GM12875 (cell line): ENCODE measurements around the gene PPL.

Experiments
- H3K4me3 ChIP-seq: one replicate; pipeline ENCODE4 v1.5.1; 2011; ENCODE audit warnings: low read depth, low read length, control low read depth
- TF ChIP-seq, protein P1 (sequence below): IDR thresholded peaks from 2 replicates; pipeline ENCODE4 v1.5.1; 2011; ENCODE audit warnings: low read depth, mild to moderate bottlenecking, control low read depth, inconsistent platforms, low read length, moderate library complexity, borderline replicate concordance; ENCODE audit not compliant: insufficient read depth

PPL gene

DNA sequence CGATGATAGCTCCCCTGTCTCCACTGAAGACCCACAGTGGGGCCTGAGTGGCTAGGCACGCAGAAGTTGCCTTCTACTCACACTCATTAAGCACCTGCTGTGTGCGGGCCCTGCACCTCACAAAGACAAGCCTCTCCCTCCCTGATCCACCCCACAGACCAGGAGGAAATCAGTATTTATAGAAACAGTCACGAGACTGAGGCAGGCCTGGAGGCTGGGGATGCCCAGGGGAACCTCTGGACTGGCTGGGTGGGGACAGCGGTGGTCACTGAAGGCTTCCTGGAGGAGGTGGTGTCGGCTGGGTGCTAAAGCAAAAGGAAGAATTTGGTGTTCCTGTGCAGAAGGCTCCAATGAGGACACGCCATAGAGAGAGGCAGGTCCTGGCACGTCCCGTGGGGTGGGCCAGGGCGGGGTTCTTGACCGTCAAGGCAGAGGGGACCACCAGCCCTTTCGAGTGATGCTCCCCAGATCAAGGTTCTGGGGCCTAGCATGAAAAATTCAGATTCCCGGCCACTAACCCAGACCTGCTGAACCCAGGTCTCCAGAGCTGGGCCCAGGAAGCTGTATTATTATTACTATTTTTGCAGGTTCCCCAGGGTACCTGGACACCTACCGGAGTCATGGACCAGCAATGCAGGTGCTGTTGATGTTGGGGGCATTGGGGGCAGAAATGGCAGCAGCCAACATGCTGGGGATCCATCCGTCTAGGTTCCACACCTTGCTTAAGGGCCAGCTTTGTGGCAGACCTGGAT, 23.0 kb downstream of the PPL start:
- TF ChIP-seq, protein P1, sequence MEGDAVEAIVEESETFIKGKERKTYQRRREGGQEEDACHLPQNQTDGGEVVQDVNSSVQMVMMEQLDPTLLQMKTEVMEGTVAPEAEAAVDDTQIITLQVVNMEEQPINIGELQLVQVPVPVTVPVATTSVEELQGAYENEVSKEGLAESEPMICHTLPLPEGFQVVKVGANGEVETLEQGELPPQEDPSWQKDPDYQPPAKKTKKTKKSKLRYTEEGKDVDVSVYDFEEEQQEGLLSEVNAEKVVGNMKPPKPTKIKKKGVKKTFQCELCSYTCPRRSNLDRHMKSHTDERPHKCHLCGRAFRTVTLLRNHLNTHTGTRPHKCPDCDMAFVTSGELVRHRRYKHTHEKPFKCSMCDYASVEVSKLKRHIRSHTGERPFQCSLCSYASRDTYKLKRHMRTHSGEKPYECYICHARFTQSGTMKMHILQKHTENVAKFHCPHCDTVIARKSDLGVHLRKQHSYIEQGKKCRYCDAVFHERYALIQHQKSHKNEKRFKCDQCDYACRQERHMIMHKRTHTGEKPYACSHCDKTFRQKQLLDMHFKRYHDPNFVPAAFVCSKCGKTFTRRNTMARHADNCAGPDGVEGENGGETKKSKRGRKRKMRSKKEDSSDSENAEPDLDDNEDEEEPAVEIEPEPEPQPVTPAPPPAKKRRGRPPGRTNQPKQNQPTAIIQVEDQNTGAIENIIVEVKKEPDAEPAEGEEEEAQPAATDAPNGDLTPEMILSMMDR: no peak
- H3K4me3 ChIP-seq: no peak overlapping the region

DNA sequence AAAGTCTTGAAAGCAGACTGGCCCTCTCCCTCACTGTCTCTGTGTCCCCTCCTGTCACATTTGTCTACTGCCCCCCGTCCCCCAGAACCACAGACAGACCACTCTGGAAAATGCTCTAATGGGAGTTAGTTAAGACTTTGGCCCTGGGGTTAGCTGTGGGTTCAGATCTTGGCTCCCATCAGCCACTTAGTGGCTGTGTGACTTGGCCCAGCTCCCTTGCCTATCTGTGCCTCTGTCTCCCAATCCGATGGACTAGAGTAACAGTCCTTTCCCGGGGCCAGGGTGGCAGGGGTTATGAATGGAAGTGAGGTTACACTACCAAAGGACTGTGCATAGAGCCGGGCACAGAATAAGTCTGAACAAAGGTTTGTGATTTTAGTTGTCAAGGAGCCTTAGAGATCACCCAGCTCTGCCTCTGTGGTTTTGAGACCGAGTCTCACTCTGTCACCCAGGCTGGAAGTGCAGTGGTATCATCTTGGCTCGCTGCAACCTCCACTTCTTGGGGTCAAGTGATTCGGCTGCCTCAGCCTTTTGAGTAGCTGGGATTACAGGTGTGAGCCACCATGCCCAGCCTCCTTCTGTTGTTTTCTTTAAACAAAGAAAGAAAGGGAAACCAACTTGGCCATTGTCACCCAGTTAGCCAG, 23.7 kb downstream of the PPL start:
- H3K4me3 ChIP-seq: no peak overlapping the region
- TF ChIP-seq, protein P1: no peak

DNA sequence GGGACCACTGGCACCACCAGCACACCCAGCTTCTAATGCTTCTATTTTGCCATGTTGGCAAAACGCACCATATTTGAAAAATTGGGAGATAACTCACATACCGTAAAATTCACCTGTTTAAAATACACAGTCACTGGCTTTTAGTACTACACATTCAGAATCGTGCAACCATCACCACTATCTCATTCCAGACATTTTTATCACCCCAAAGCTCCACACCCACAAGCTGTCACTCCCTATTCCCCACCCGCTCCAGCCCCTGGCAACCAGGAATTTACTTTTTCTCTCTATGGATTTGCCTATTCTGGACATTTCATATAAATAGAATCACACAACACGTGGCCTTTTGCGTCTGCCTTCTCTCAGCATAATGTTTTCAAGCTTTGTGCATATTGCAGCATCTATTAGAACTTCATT, 25.0 kb downstream of the PPL start:
- H3K4me3 ChIP-seq: no peak overlapping the region
- TF ChIP-seq, protein P1: no peak

DNA sequence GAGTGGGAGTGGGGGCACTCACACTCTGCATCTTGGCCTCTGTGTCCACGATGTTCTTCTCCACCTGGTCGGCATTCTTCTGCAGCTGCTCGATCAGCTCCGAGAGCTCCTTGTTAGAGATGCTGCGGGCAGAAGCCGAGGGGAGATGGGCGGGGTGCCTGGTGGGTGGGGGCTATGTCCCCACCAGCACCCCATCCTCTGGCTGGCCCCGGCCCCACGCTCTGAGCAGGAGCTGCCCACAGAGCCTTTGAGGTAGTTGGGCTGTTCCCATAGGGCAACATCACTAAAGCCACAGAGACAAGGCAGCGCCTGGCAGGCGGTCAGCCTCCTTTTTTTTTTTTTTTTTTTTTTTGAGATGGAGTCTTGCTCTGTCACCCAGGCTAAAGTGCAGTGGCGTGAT, 26.1 kb downstream of the PPL start:
- H3K4me3 ChIP-seq: no peak overlapping the region

DNA sequence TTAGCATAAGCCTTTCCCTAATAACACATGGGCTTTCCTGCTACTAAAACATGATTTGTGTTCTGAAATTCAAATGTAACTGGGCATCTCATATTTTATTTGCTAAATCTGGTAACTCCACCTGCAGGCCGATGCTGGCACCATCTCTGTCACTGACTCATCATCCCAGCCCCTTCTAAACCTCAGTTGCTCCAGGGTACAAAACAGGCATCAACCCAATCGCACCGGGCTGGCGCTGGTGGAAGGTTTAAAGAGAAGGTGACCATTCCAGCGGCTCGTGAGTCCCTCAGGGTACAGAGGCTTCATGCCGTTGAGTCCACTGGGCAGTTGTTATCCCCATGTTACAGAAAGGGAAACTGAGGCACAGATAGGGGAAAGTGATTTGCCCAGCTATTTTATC, 27.1 kb downstream of the PPL start:
- TF ChIP-seq, protein P1: no peak
- no peak overlapping the region for H3K4me3 ChIP-seq

More for the DNA sequence above, 26.1 kb downstream of the PPL start:
- TF ChIP-seq, protein P1: no peak

DNA sequence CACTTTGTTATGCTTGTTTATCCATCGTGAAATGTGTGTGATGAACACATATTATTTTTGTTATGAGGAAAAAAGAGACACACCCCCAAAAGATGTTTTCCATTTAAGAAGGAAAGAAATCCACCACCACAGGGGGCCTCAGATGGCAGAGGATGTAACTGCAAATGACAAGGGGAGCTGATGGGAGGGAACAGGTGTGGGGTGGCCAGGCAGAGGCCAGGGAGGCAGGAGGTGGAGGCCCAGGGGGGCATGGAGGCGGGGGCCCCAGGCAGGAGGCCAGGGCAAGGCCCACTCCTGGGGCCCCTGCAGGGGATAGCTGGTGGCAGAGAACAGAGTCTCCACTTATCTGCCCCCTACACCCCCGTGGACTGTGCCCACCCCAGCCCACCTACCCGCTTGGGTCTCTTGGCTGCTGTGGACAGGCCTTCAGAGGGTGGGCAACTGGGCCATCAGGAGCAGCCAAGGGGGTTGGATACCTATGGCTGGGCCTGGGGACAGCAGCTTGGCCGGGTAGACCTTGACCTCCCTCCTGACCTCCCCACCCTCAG, 28.0 kb downstream of the PPL start:
- TF ChIP-seq, protein P1: no peak
- no peak overlapping the region for H3K4me3 ChIP-seq
